ENCODE measurements around the gene ARHGAP20. TPM values are rescaled to one million over a fixed set of nuclear protein-coding genes. Genes with fewer than 3 reads are reported as not detected.

ARHGAP20 gene
- total and polyA plus RNA-seq, 2 of the 8 experiments (the other 6 are each of a cell fraction or from before 2014, with no cell fraction given): 0.05 to 0.28 TPM

GRCh38 chr11:110750100-110750499 lies 37.9 kb upstream of the ARHGAP20 start (continued):
- TF ChIP-seq SAP30 (IDR thresholded peaks at IDR 0.05; ENCODE audit: insufficient read depth, insufficient replicate concordance, low read length) (no peak), SP2 (IDR thresholded peaks at IDR 0.05; ENCODE audit: low read length) (no peak)

All from H1 (cell line).